Fibroblast of villous mesenchyme (primary cell): ENCODE data around the gene PLA2G2F. TPM values are rescaled to one million over a fixed set of nuclear protein-coding genes. Genes with fewer than 3 reads are reported as not detected.

Source experiments
- DNase-seq: peaks from one replicate; pipeline ENCODE4 v3.0.0-alpha.2; 2010; ENCODE audit warnings: low read depth
- H3K4me3 ChIP-seq: 2 replicates; pipeline ENCODE4 v1.5.1; 2011; ENCODE audit warnings: low read depth, mild to moderate bottlenecking, low read length
- CTCF ChIP-seq: IDR thresholded peaks from 2 replicates; pipeline ENCODE4 v1.5.1; 2012; ENCODE audit warnings: low read depth, mild to moderate bottlenecking, low read length; ENCODE audit not compliant: insufficient read depth
- total RNA-seq: library from RNA; depleted of rRNA; stranded (reverse); fragments of >200 nt; gene quantifications from 2 replicates; pipeline ENCODE4 v1.2.3, GENCODE V29; 2012

PLA2G2F gene
- total RNA-seq, 1 donor, result not detected

GRCh38 chr1:20149601-20150325, 10.6 kb downstream of the PLA2G2F start:
- H3K4me3 ChIP-seq, result no peak overlapping the region
- TF ChIP-seq CTCF, result no peak
- no peak for DNase-seq

- DNase-seq, result no peak
- no peak for TF ChIP-seq CTCF
- no peak overlapping the region for H3K4me3 ChIP-seq
Observed at GRCh38 chr1:20150326-20150705, 11.2 kb downstream of the PLA2G2F start.

GRCh38 chr1:20150969-20151368, 11.8 kb downstream of the PLA2G2F start:
- TF ChIP-seq CTCF, result no peak
- no peak for DNase-seq
- no peak overlapping the region for H3K4me3 ChIP-seq

GRCh38 chr1:20151906-20152598, 12.9 kb downstream of the PLA2G2F start:
- TF ChIP-seq CTCF, result peak; percentile 70
- peak overlapping the region; percentile 58 for H3K4me3 ChIP-seq
- DNase-seq, result peak; percentile 60

- H3K4me3 ChIP-seq, result no peak overlapping the region
- peak; percentile 2 for TF ChIP-seq CTCF
- no peak for DNase-seq
Observed at GRCh38 chr1:20152599-20152930, 13.4 kb downstream of the PLA2G2F start.

GRCh38 chr1:20153000-20153418, 13.9 kb downstream of the PLA2G2F start:
- TF ChIP-seq CTCF, result no peak
- H3K4me3 ChIP-seq, result no peak overlapping the region
- DNase-seq, result no peak
